Measurements from ENCODE around the gene KLK6. TPM values are rescaled to one million over a fixed set of nuclear protein-coding genes. Genes with fewer than 3 reads are reported as not detected.
"Not testable (repeated sequence)": the region's sequence is repeated elsewhere in the genome, so short reads cannot be mapped to it uniquely, and the experiment has no call there.

The KLK6 gene
- total and polyA plus RNA-seq, 9 donors, result 0.09 to 0.62 (median 0.19) TPM; not detected in 3

GRCh38 chr19:50994129-50994528, 24.7 kb upstream of the KLK6 start:
- no CpG with 5 or more reads among the region's 2 CpGs for WGBS (ENCODE audit: insufficient coverage)
- Histone ChIP-seq H3K4me1 (ENCODE audit: control insufficient read depth, insufficient read depth, low read length) (no peaks in the 10 kb centered on the region), H3K9me3 (replicated peaks; ENCODE audit: control insufficient read depth, low read depth, low read length) (no peaks in the 10 kb centered on the region), H3K36me3 (ENCODE audit: control insufficient read depth, insufficient read depth, low read length) (no peaks in the 10 kb centered on the region), H3K4me3 (ENCODE audit: low read length) (no peak overlapping the region), H3K27me3 (ENCODE audit: control insufficient read depth, insufficient read depth, low read length) (no peaks in the 10 kb centered on the region), H3K27ac (ENCODE audit: low read length) (no peak overlapping the region)
- no peak for DNase-seq

GRCh38 chr19:50992666-50993035, 23.3 kb upstream of the KLK6 start:
- Histone ChIP-seq H3K9me3 (replicated peaks; ENCODE audit: control insufficient read depth, low read depth, low read length) (no peaks in the 10 kb centered on the region), H3K27ac (ENCODE audit: low read length) (no peak overlapping the region), H3K4me3 (ENCODE audit: low read length) (no peak overlapping the region), H3K4me1 (ENCODE audit: control insufficient read depth, insufficient read depth, low read length) (no peaks in the 10 kb centered on the region), H3K27me3 (ENCODE audit: control insufficient read depth, insufficient read depth, low read length) (no peaks in the 10 kb centered on the region), H3K36me3 (ENCODE audit: control insufficient read depth, insufficient read depth, low read length) (no peaks in the 10 kb centered on the region)
- no peak for DNase-seq
- WGBS (ENCODE audit: insufficient coverage), result no CpG with 5 or more reads among the region's 2 CpGs

GRCh38 chr19:50984416-50984815, 15.0 kb upstream of the KLK6 start:
- DNase-seq; H3K4me3 ChIP-seq (ENCODE audit: low read length); H3K9me3 ChIP-seq (replicated peaks; ENCODE audit: control insufficient read depth, low read depth, low read length); H3K36me3 ChIP-seq (ENCODE audit: control insufficient read depth, insufficient read depth, low read length); H3K4me1 ChIP-seq (ENCODE audit: control insufficient read depth, insufficient read depth, low read length); H3K27ac ChIP-seq (ENCODE audit: low read length); H3K27me3 ChIP-seq (ENCODE audit: control insufficient read depth, insufficient read depth, low read length): not testable (repeated sequence)
- 85% methylated on average over 8 of the region's 14 CpGs for WGBS (ENCODE audit: insufficient coverage)

GRCh38 chr19:50983625-50984292, 14.4 kb upstream of the KLK6 start, which contains the start of gene KLK7:
TSS of gene KLK7 (minus strand) at chr19:50983917. CDS start at chr19:50982399, 1,518 bp downstream.
- Histone ChIP-seq H3K9me3 (replicated peaks; ENCODE audit: control insufficient read depth, low read depth, low read length) (no peaks in the 10 kb centered on the region), H3K27me3 (ENCODE audit: control insufficient read depth, insufficient read depth, low read length) (peaks cover 3% of the 10 kb centered on the region), H3K27ac (ENCODE audit: low read length) (no peak within 1 kb of the TSS), H3K36me3 (ENCODE audit: control insufficient read depth, insufficient read depth, low read length) (no peaks in the 10 kb centered on the region), H3K4me3 (ENCODE audit: low read length) (no peak within 1 kb of the TSS), H3K4me1 (ENCODE audit: control insufficient read depth, insufficient read depth, low read length) (no peaks in the 10 kb centered on the region)
- 14% methylated on average over 26 of the region's 28 CpGs for WGBS (ENCODE audit: insufficient coverage)
- DNase-seq, result no peak

GRCh38 chr19:50982186-50982585, 12.8 kb upstream of the KLK6 start:
- no peaks in the 10 kb centered on the region for H3K36me3 ChIP-seq (ENCODE audit: control insufficient read depth, insufficient read depth, low read length)
- no peak overlapping the region for H3K27ac ChIP-seq (ENCODE audit: low read length)
- H3K4me3 ChIP-seq (ENCODE audit: low read length), result no peak overlapping the region
- DNase-seq, result no peak
- peaks cover 3% of the 10 kb centered on the region for H3K27me3 ChIP-seq (ENCODE audit: control insufficient read depth, insufficient read depth, low read length)
- H3K4me1 ChIP-seq (ENCODE audit: control insufficient read depth, insufficient read depth, low read length), result no peaks in the 10 kb centered on the region
- WGBS (ENCODE audit: insufficient coverage), result 75% methylated on average over 2 of the region's 4 CpGs
- no peaks in the 10 kb centered on the region for H3K9me3 ChIP-seq (replicated peaks; ENCODE audit: control insufficient read depth, low read depth, low read length)

GRCh38 chr19:50981587-50982146, 12.3 kb upstream of the KLK6 start:
- no peaks in the 10 kb centered on the region for H3K9me3 ChIP-seq (replicated peaks; ENCODE audit: control insufficient read depth, low read depth, low read length)
- H3K27ac ChIP-seq (ENCODE audit: low read length), result no peak overlapping the region
- H3K36me3 ChIP-seq (ENCODE audit: control insufficient read depth, insufficient read depth, low read length), result no peaks in the 10 kb centered on the region
- 56% methylated on average over 10 of the region's 11 CpGs for WGBS (ENCODE audit: insufficient coverage)
- peaks cover 3% of the 10 kb centered on the region for H3K27me3 ChIP-seq (ENCODE audit: control insufficient read depth, insufficient read depth, low read length)
- H3K4me3 ChIP-seq (ENCODE audit: low read length), result no peak overlapping the region
- DNase-seq, result no peak
- no peaks in the 10 kb centered on the region for H3K4me1 ChIP-seq (ENCODE audit: control insufficient read depth, insufficient read depth, low read length)

GRCh38 chr19:50980208-50980607, 10.8 kb upstream of the KLK6 start:
- no peaks in the 10 kb centered on the region for H3K36me3 ChIP-seq (ENCODE audit: control insufficient read depth, insufficient read depth, low read length)
- H3K27me3 ChIP-seq (ENCODE audit: control insufficient read depth, insufficient read depth, low read length), result peaks cover 3% of the 10 kb centered on the region
- H3K9me3 ChIP-seq (replicated peaks; ENCODE audit: control insufficient read depth, low read depth, low read length), result no peaks in the 10 kb centered on the region
- H3K4me3 ChIP-seq (ENCODE audit: low read length), result no peak overlapping the region
- DNase-seq, result no peak
- WGBS (ENCODE audit: insufficient coverage), result 38% methylated on average over 13 of the region's 13 CpGs
- no peaks in the 10 kb centered on the region for H3K4me1 ChIP-seq (ENCODE audit: control insufficient read depth, insufficient read depth, low read length)
- no peak overlapping the region for H3K27ac ChIP-seq (ENCODE audit: low read length)

- no peaks in the 10 kb centered on the region for H3K9me3 ChIP-seq (replicated peaks; ENCODE audit: control insufficient read depth, low read depth, low read length)
- no peaks in the 10 kb centered on the region for H3K4me1 ChIP-seq (ENCODE audit: control insufficient read depth, insufficient read depth, low read length)
- no peak for DNase-seq
- H3K4me3 ChIP-seq (ENCODE audit: low read length), result no peak overlapping the region
- 28% methylated on average over 6 of the region's 8 CpGs for WGBS (ENCODE audit: insufficient coverage)
- peaks cover 3% of the 10 kb centered on the region for H3K27me3 ChIP-seq (ENCODE audit: control insufficient read depth, insufficient read depth, low read length)
- H3K36me3 ChIP-seq (ENCODE audit: control insufficient read depth, insufficient read depth, low read length), result no peaks in the 10 kb centered on the region
- H3K27ac ChIP-seq (ENCODE audit: low read length), result no peak overlapping the region
These were observed 10.4 kb upstream of the KLK6 start for GRCh38 chr19:50979758-50980157.

- 82% methylated on average over 2 of the region's 5 CpGs for WGBS (ENCODE audit: insufficient coverage)
- DNase-seq, result no peak
- Histone ChIP-seq H3K9me3 (replicated peaks; ENCODE audit: control insufficient read depth, low read depth, low read length) (no peaks in the 10 kb centered on the region), H3K36me3 (ENCODE audit: control insufficient read depth, insufficient read depth, low read length) (no peaks in the 10 kb centered on the region), H3K4me1 (ENCODE audit: control insufficient read depth, insufficient read depth, low read length) (no peaks in the 10 kb centered on the region), H3K27me3 (ENCODE audit: control insufficient read depth, insufficient read depth, low read length) (peaks cover 3% of the 10 kb centered on the region), H3K4me3 (ENCODE audit: low read length) (no peak overlapping the region), H3K27ac (ENCODE audit: low read length) (no peak overlapping the region)
These were observed 9.5 kb upstream of the KLK6 start for GRCh38 chr19:50978772-50979390.

GRCh38 chr19:50977626-50978025, 8.2 kb upstream of the KLK6 start:
- Histone ChIP-seq H3K27ac (ENCODE audit: low read length) (no peak overlapping the region), H3K4me1 (ENCODE audit: control insufficient read depth, insufficient read depth, low read length) (no peaks in the 10 kb centered on the region), H3K36me3 (ENCODE audit: control insufficient read depth, insufficient read depth, low read length) (no peaks in the 10 kb centered on the region), H3K9me3 (replicated peaks; ENCODE audit: control insufficient read depth, low read depth, low read length) (no peaks in the 10 kb centered on the region), H3K27me3 (ENCODE audit: control insufficient read depth, insufficient read depth, low read length) (no peaks in the 10 kb centered on the region), H3K4me3 (ENCODE audit: low read length) (no peak overlapping the region)
- DNase-seq, result no peak
- WGBS (ENCODE audit: insufficient coverage), result 91% methylated on average over 1 of the region's 4 CpGs

Data from muscle of leg (tissue), 11 donors.